ENCODE measurements around the gene CREG1. TPM values are rescaled to one million over a fixed set of nuclear protein-coding genes. Genes with fewer than 3 reads are reported as not detected.

The CREG1 gene
- polyA plus RNA-seq, 1 donor: 156 TPM

GRCh38 chr1:167496797-167497619 lies 56.6 kb downstream of the CREG1 start:
- no peak for DNase-seq
- H3K27ac ChIP-seq (ENCODE audit: low read length): no peak overlapping the region
- no peaks in the 10 kb centered on the region for H3K36me3 ChIP-seq (ENCODE audit: control insufficient read depth, insufficient read depth, low read length)
- WGBS (ENCODE audit: insufficient coverage, low lambda C conversion rate): 83% methylated on average over 8 of the region's 11 CpGs
- H3K4me1 ChIP-seq (ENCODE audit: control insufficient read depth, insufficient read depth, low read length): peaks cover 3% of the 10 kb centered on the region
- peaks cover 12% of the 10 kb centered on the region for H3K27me3 ChIP-seq (ENCODE audit: control insufficient read depth, insufficient read depth, low read length)
- H3K4me3 ChIP-seq (ENCODE audit: low read length): no peak overlapping the region
- H3K9me3 ChIP-seq (ENCODE audit: control insufficient read depth, low read depth, low read length): no peaks in the 10 kb centered on the region

- no peaks in the 10 kb centered on the region for H3K9me3 ChIP-seq (ENCODE audit: control insufficient read depth, low read depth, low read length)
- no peak overlapping the region for H3K4me3 ChIP-seq (ENCODE audit: low read length)
- no peaks in the 10 kb centered on the region for H3K36me3 ChIP-seq (ENCODE audit: control insufficient read depth, insufficient read depth, low read length)
- H3K27me3 ChIP-seq (ENCODE audit: control insufficient read depth, insufficient read depth, low read length): peaks cover 12% of the 10 kb centered on the region
- H3K4me1 ChIP-seq (ENCODE audit: control insufficient read depth, insufficient read depth, low read length): no peaks in the 10 kb centered on the region
- DNase-seq: no peak
- WGBS (ENCODE audit: insufficient coverage, low lambda C conversion rate): no CpG with 5 or more reads among the region's 2 CpGs
- H3K27ac ChIP-seq (ENCODE audit: low read length): no peak overlapping the region
Measured at GRCh38 chr1:167493372-167493771, 60.2 kb downstream of the CREG1 start.

- H3K4me3 ChIP-seq (ENCODE audit: low read length): no peak overlapping the region
- WGBS (ENCODE audit: insufficient coverage, low lambda C conversion rate): no CpG with 5 or more reads among the region's 5 CpGs
- no peaks in the 10 kb centered on the region for H3K9me3 ChIP-seq (ENCODE audit: control insufficient read depth, low read depth, low read length)
- no peaks in the 10 kb centered on the region for H3K36me3 ChIP-seq (ENCODE audit: control insufficient read depth, insufficient read depth, low read length)
- no peak overlapping the region for H3K27ac ChIP-seq (ENCODE audit: low read length)
- DNase-seq: no peak
- H3K27me3 ChIP-seq (ENCODE audit: control insufficient read depth, insufficient read depth, low read length): peaks cover 12% of the 10 kb centered on the region
- H3K4me1 ChIP-seq (ENCODE audit: control insufficient read depth, insufficient read depth, low read length): no peaks in the 10 kb centered on the region
Measured at GRCh38 chr1:167492481-167492910, 61.1 kb downstream of the CREG1 start.

- Histone ChIP-seq H3K4me1 (ENCODE audit: control insufficient read depth, insufficient read depth, low read length) (no peaks in the 10 kb centered on the region), H3K9me3 (ENCODE audit: control insufficient read depth, low read depth, low read length) (no peaks in the 10 kb centered on the region), H3K4me3 (ENCODE audit: low read length) (no peak overlapping the region), H3K27me3 (ENCODE audit: control insufficient read depth, insufficient read depth, low read length) (peaks cover 12% of the 10 kb centered on the region), H3K36me3 (ENCODE audit: control insufficient read depth, insufficient read depth, low read length) (no peaks in the 10 kb centered on the region), H3K27ac (ENCODE audit: low read length) (no peak overlapping the region)
- 100% methylated on average over 1 of the region's 12 CpGs for WGBS (ENCODE audit: insufficient coverage, low lambda C conversion rate)
- no peak for DNase-seq
Measured at GRCh38 chr1:167491586-167492461, 61.7 kb downstream of the CREG1 start.

Other genes starting within 250 kb of the CREG1 start
- gene CD247, start 35.2 kb downstream of the CREG1 start, polyA plus RNA-seq: 7.4 TPM
- gene RCSD1, start 76.5 kb upstream of the CREG1 start, polyA plus RNA-seq: 7.4 TPM
- 105 TPM for gene MPZL1, start 168.2 kb upstream of the CREG1 start, polyA plus RNA-seq